Stimulated activated naive CD8-positive, alpha-beta T cell treated with anti-CD3 and anti-CD28 coated beads, Interleukin-15, Interleukin-2, amounts not matched to agents 100 U/mL and 50 U/mL, for 24 hours (primary cell): Measurements from ENCODE around the gene TAX1BP3.
A peak's percentile ranks its signal among the peaks of the same experiment; 100 is the strongest.

Experiments used
- ATAC-seq: fragments of 150-1000 bp; cut with Tn5 transposase; one replicate; pipeline ENCODE4 v1.10.0; 2021
- DNase-seq: peaks from one replicate; pipeline ENCODE4 v3.0.0; 2021

TAX1BP3 gene

GRCh38 chr17:3657874-3658783, 10.2 kb downstream of the TAX1BP3 start:
- ATAC-seq: no peak
- DNase-seq: no peak

- DNase-seq (no peak), ATAC-seq (no peak)
These were observed 10.8 kb downstream of the TAX1BP3 start for GRCh38 chr17:3657588-3657869.

- DNase-seq (no peak), ATAC-seq (peak; percentile 5)
These were observed 11.4 kb downstream of the TAX1BP3 start for GRCh38 chr17:3656755-3657587.

- DNase-seq: no peak
These were observed 12.0 kb downstream of the TAX1BP3 start for GRCh38 chr17:3656353-3656752.

GRCh38 chr17:3655766-3656165, 12.6 kb downstream of the TAX1BP3 start:
- no peak for ATAC-seq
- no peak for DNase-seq

More at GRCh38 chr17:3656353-3656752, 12.0 kb downstream of the TAX1BP3 start:
- no peak for ATAC-seq

- DNase-seq (peak; percentile 54), ATAC-seq (peak; percentile 36)
These were observed 20.4 kb downstream of the TAX1BP3 start for GRCh38 chr17:3647769-3648555.

- DNase-seq (no peak), ATAC-seq (no peak)
These were observed 21.1 kb downstream of the TAX1BP3 start for GRCh38 chr17:3647251-3647650.

- no peak for DNase-seq
- no peak for ATAC-seq
These were observed 23.1 kb downstream of the TAX1BP3 start for GRCh38 chr17:3645310-3645709.

- ATAC-seq (peak; percentile 72), DNase-seq (peak; percentile 30)
These were observed 24.5 kb downstream of the TAX1BP3 start for GRCh38 chr17:3643889-3644349.

GRCh38 chr17:3641717-3642486, 26.5 kb downstream of the TAX1BP3 start:
- DNase-seq (no peak), ATAC-seq (no peak)

- ATAC-seq: no peak
- DNase-seq: no peak
These were observed 27.4 kb downstream of the TAX1BP3 start for GRCh38 chr17:3641014-3641413.

- peak; percentile 26 for ATAC-seq
- DNase-seq: peak; percentile 52
These were observed 28.3 kb downstream of the TAX1BP3 start for GRCh38 chr17:3639981-3640596.

- ATAC-seq (no peak), DNase-seq (no peak)
These were observed 31.4 kb downstream of the TAX1BP3 start for GRCh38 chr17:3636908-3637373.

GRCh38 chr17:3636154-3636907, 32.0 kb downstream of the TAX1BP3 start, which contains the start of the genes CTNS and SHPK:
CTNS (plus strand) TSS chr17:3636760; CDS start chr17:3640207, 3,447 bp downstream.
SHPK (minus strand) TSS chr17:3636250; CDS start chr17:3636219, 31 bp downstream.
- DNase-seq (peak; percentile 95), ATAC-seq (peak; percentile 96)

GRCh38 chr17:3635474-3636153, 32.8 kb downstream of the TAX1BP3 start:
- peak; percentile 11 for ATAC-seq
- no peak for DNase-seq

- no peak for DNase-seq
These were observed 36.1 kb downstream of the TAX1BP3 start for GRCh38 chr17:3632287-3632686.

GRCh38 chr17:3630781-3631180, 37.6 kb downstream of the TAX1BP3 start:
- DNase-seq: no peak
- no peak for ATAC-seq

More at GRCh38 chr17:3632287-3632686, 36.1 kb downstream of the TAX1BP3 start:
- no peak for ATAC-seq

- ATAC-seq: no peak
These were observed 40.6 kb downstream of the TAX1BP3 start for GRCh38 chr17:3627769-3628167.

More at GRCh38 chr17:3627769-3628167, 40.6 kb downstream of the TAX1BP3 start:
- DNase-seq: no peak
